ENCODE results near the gene TTC23L. TPM values are rescaled to one million over a fixed set of nuclear protein-coding genes. Genes with fewer than 3 reads are reported as not detected.

Gene TTC23L
- total RNA-seq, 1 donor from 2014 or later: not detected

- no peak overlapping the region for H3K4me3 Mint-ChIP-seq
- H3K36me3 Mint-ChIP-seq (ENCODE audit: low read depth): no peaks in the 10 kb centered on the region
- ChIA-PET POLR2A (no interaction called here), CTCF (no interaction called here)
- no peak overlapping the region for H3K27ac Mint-ChIP-seq
- H3K9me3 Mint-ChIP-seq: no peaks in the 10 kb centered on the region
- DNase-seq (no peak), ATAC-seq (ENCODE audit: low read depth) (no peak)
- no peaks in the 10 kb centered on the region for H3K27me3 Mint-ChIP-seq
- H3K4me1 Mint-ChIP-seq: no peaks in the 10 kb centered on the region
- intact Hi-C loops (cut with micrococcal nuclease): no loop called here
- no peak for TF ChIP-seq CTCF (IDR thresholded peaks at IDR 0.05)
These were observed 36.0 kb upstream of the TTC23L start for GRCh38 chr5:34802834-34803563.

GRCh38 chr5:34803974-34804732, 34.8 kb upstream of the TTC23L start:
- DNase-seq: no peak
- intact Hi-C loops (cut with micrococcal nuclease): no loop called here
- ChIA-PET CTCF (no interaction called here), POLR2A (no interaction called here)
- no peak for ATAC-seq (ENCODE audit: low read depth)
- Mint-ChIP-seq H3K9me3 (no peaks in the 10 kb centered on the region), H3K4me1 (no peaks in the 10 kb centered on the region), H3K4me3 (no peak overlapping the region), H3K27ac (no peak overlapping the region), H3K27me3 (no peaks in the 10 kb centered on the region), H3K36me3 (ENCODE audit: low read depth) (no peaks in the 10 kb centered on the region)
- no peak for TF ChIP-seq CTCF (IDR thresholded peaks at IDR 0.05)

GRCh38 chr5:34804913-34805312, 34.1 kb upstream of the TTC23L start:
- H3K4me3 Mint-ChIP-seq: no peak overlapping the region
- no peaks in the 10 kb centered on the region for H3K27me3 Mint-ChIP-seq
- ChIA-PET CTCF (no interaction called here), POLR2A (no interaction called here)
- DNase-seq (no peak), ATAC-seq (ENCODE audit: low read depth) (no peak)
- H3K27ac Mint-ChIP-seq: no peak overlapping the region
- intact Hi-C loops (cut with micrococcal nuclease): no loop called here
- H3K4me1 Mint-ChIP-seq: no peaks in the 10 kb centered on the region
- no peaks in the 10 kb centered on the region for H3K9me3 Mint-ChIP-seq
- no peak for TF ChIP-seq CTCF (IDR thresholded peaks at IDR 0.05)
- no peaks in the 10 kb centered on the region for H3K36me3 Mint-ChIP-seq (ENCODE audit: low read depth)

GRCh38 chr5:34806532-34806931, 32.4 kb upstream of the TTC23L start:
- Mint-ChIP-seq H3K9me3 (no peaks in the 10 kb centered on the region), H3K27me3 (no peaks in the 10 kb centered on the region), H3K4me1 (no peaks in the 10 kb centered on the region), H3K27ac (no peak overlapping the region), H3K4me3 (no peak overlapping the region), H3K36me3 (ENCODE audit: low read depth) (no peaks in the 10 kb centered on the region)
- intact Hi-C loops (cut with micrococcal nuclease): no loop called here
- DNase-seq (no peak), ATAC-seq (ENCODE audit: low read depth) (no peak)
- ChIA-PET POLR2A (no interaction called here), CTCF (no interaction called here)
- TF ChIP-seq CTCF (IDR thresholded peaks at IDR 0.05): no peak

- no peaks in the 10 kb centered on the region for H3K4me1 Mint-ChIP-seq
- H3K9me3 Mint-ChIP-seq: no peaks in the 10 kb centered on the region
- ChIA-PET POLR2A (no interaction called here), CTCF (no interaction called here)
- no peak overlapping the region for H3K4me3 Mint-ChIP-seq
- no peak overlapping the region for H3K27ac Mint-ChIP-seq
- no peaks in the 10 kb centered on the region for H3K36me3 Mint-ChIP-seq (ENCODE audit: low read depth)
- TF ChIP-seq CTCF (IDR thresholded peaks at IDR 0.05): no peak
- intact Hi-C loops (cut with micrococcal nuclease): no loop called here
- ATAC-seq (ENCODE audit: low read depth) (no peak), DNase-seq (no peak)
- peaks cover under 1% of the 10 kb centered on the region for H3K27me3 Mint-ChIP-seq
These were observed 27.3 kb upstream of the TTC23L start for GRCh38 chr5:34811706-34812105.
